ENCODE data around the gene KLF7. TPM values are rescaled to one million over a fixed set of nuclear protein-coding genes. Genes with fewer than 3 reads are reported as not detected.

The KLF7 gene
- total and polyA plus RNA-seq, 4 donors = 1.9 to 11.5 (median 4.5) TPM

DNA sequence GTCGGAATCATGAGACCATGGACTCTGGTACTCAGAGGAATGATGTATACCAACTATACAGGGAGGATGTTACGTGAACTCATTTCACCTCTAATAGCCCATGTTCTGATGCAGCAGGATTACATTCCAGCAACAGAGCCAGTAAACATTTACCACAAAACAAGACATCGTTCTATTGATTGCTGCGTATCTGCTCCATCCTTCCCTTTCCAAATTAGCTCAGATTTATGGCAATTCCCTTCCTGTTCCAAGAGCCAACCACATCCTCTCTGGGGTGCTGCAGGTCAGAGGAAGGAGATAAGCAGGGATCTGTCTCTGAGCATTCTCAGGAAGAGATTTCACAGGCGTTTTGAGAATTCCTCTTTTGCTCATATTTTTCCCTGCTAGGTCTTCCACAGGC, 98.3 kb downstream of the KLF7 start (continued):
- TF ChIP-seq, protein P1, sequence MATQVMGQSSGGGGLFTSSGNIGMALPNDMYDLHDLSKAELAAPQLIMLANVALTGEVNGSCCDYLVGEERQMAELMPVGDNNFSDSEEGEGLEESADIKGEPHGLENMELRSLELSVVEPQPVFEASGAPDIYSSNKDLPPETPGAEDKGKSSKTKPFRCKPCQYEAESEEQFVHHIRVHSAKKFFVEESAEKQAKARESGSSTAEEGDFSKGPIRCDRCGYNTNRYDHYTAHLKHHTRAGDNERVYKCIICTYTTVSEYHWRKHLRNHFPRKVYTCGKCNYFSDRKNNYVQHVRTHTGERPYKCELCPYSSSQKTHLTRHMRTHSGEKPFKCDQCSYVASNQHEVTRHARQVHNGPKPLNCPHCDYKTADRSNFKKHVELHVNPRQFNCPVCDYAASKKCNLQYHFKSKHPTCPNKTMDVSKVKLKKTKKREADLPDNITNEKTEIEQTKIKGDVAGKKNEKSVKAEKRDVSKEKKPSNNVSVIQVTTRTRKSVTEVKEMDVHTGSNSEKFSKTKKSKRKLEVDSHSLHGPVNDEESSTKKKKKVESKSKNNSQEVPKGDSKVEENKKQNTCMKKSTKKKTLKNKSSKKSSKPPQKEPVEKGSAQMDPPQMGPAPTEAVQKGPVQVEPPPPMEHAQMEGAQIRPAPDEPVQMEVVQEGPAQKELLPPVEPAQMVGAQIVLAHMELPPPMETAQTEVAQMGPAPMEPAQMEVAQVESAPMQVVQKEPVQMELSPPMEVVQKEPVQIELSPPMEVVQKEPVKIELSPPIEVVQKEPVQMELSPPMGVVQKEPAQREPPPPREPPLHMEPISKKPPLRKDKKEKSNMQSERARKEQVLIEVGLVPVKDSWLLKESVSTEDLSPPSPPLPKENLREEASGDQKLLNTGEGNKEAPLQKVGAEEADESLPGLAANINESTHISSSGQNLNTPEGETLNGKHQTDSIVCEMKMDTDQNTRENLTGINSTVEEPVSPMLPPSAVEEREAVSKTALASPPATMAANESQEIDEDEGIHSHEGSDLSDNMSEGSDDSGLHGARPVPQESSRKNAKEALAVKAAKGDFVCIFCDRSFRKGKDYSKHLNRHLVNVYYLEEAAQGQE (IDR thresholded peaks at IDR 0.05) = peak; percentile 16
- TF ChIP-seq HNF4G (IDR thresholded peaks at IDR 0.05) (no peak), FOXA1 (IDR thresholded peaks at IDR 0.05) (no peak), HNF4A (conservative IDR thresholded peaks at IDR 0.05) (no peak)
- TF ChIP-seq, protein P2, sequence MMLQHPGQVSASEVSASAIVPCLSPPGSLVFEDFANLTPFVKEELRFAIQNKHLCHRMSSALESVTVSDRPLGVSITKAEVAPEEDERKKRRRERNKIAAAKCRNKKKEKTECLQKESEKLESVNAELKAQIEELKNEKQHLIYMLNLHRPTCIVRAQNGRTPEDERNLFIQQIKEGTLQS (IDR thresholded peaks at IDR 0.05) = no peak
- TF ChIP-seq, protein P3, sequence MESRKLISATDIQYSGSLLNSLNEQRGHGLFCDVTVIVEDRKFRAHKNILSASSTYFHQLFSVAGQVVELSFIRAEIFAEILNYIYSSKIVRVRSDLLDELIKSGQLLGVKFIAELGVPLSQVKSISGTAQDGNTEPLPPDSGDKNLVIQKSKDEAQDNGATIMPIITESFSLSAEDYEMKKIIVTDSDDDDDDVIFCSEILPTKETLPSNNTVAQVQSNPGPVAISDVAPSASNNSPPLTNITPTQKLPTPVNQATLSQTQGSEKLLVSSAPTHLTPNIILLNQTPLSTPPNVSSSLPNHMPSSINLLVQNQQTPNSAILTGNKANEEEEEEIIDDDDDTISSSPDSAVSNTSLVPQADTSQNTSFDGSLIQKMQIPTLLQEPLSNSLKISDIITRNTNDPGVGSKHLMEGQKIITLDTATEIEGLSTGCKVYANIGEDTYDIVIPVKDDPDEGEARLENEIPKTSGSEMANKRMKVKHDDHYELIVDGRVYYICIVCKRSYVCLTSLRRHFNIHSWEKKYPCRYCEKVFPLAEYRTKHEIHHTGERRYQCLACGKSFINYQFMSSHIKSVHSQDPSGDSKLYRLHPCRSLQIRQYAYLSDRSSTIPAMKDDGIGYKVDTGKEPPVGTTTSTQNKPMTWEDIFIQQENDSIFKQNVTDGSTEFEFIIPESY (IDR thresholded peaks at IDR 0.05) = no peak

DNA sequence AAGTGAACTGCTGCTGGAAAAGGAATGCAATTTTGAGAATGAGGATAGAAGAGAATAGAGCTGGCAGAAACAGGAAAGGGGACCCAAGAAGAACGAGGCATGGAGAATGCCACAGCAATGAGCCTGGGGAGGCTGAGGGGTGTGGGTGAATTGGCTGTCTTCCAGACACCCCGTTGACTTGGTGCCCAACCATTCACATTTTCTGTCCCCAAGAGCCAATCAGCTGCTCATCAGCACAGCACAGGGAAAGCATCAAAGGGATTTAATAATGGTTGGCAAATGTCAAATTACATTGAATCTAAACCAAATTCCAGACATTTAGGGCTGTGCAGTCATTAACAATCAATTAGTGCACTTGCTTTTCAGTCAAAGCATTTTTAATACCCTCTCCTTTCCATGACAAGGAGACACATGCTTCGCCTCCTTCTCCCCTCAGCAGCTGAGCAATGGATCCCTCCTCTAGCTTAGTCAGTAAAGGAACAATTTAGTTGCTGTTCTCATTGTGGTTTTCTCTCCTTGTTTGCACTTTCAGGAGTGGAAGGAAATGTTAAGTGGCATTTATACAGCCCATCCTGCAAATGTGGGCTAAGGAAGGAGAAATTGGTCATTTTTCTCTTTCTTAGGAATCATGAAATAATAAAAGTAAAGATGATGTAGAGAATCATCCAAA, 98.8 kb downstream of the KLF7 start:
- no peaks in the 10 kb centered on the region for H3K9me3 ChIP-seq (ENCODE audit: control insufficient read depth in 4 of 4, low read length in 3 of 4)
- no peaks in the 10 kb centered on the region for H3K36me3 ChIP-seq (ENCODE audit: control insufficient read depth in 4 of 4, insufficient read depth in 3 of 4, low read depth in 1 of 4, low read length in 3 of 4)
- TF ChIP-seq FOXA2 (IDR thresholded peaks at IDR 0.05) (no peak), HNF4A (conservative IDR thresholded peaks at IDR 0.05) (no peak), SP1 (IDR thresholded peaks at IDR 0.05) (no peak), EGR1 (IDR thresholded peaks at IDR 0.05; ENCODE audit: low read depth in 2 of 2) (no peak), TAF1 (conservative IDR thresholded peaks at IDR 0.05) (no peak), NR2F2 (IDR thresholded peaks at IDR 0.05) (no peak), FOXA1 (IDR thresholded peaks at IDR 0.05) (no peak), HNF4G (IDR thresholded peaks at IDR 0.05) (no peak), GABPA (IDR thresholded peaks at IDR 0.05 in 1 of 2, conservative IDR thresholded peaks at IDR 0.05 in 1 of 2) (no peak), YY1 (IDR thresholded peaks at IDR 0.05) (no peak), RAD21 (IDR thresholded peaks at IDR 0.05) (no peak), RXRA (IDR thresholded peaks at IDR 0.05) (no peak), JUND (IDR thresholded peaks at IDR 0.05) (no peak)
- TF ChIP-seq, protein P4, sequence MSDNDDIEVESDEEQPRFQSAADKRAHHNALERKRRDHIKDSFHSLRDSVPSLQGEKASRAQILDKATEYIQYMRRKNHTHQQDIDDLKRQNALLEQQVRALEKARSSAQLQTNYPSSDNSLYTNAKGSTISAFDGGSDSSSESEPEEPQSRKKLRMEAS (IDR thresholded peaks at IDR 0.05) = no peak
- TF ChIP-seq, protein P2 (IDR thresholded peaks at IDR 0.05) = no peak
- TF ChIP-seq, protein P3 (IDR thresholded peaks at IDR 0.05) = no peak
- TF ChIP-seq, protein P5, sequence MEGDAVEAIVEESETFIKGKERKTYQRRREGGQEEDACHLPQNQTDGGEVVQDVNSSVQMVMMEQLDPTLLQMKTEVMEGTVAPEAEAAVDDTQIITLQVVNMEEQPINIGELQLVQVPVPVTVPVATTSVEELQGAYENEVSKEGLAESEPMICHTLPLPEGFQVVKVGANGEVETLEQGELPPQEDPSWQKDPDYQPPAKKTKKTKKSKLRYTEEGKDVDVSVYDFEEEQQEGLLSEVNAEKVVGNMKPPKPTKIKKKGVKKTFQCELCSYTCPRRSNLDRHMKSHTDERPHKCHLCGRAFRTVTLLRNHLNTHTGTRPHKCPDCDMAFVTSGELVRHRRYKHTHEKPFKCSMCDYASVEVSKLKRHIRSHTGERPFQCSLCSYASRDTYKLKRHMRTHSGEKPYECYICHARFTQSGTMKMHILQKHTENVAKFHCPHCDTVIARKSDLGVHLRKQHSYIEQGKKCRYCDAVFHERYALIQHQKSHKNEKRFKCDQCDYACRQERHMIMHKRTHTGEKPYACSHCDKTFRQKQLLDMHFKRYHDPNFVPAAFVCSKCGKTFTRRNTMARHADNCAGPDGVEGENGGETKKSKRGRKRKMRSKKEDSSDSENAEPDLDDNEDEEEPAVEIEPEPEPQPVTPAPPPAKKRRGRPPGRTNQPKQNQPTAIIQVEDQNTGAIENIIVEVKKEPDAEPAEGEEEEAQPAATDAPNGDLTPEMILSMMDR (IDR thresholded peaks at IDR 0.05; ENCODE audit: low read depth, low read length, missing input control) = no peak
- TF ChIP-seq, protein P1 (IDR thresholded peaks at IDR 0.05) = no peak
- 57% methylated on average over 3 of the region's 3 CpGs for WGBS
- H3K9ac ChIP-seq (ENCODE audit: low read depth in 1 of 2, low read length in 2 of 2) = no peak overlapping the region
- H3K4me3 ChIP-seq (ENCODE audit: low read depth in 1 of 3, low read length in 3 of 3) = no peak overlapping the region
- DNase-seq (ENCODE audit: low spot score) = no peak
- H3K4me1 ChIP-seq (ENCODE audit: control insufficient read depth in 4 of 4, insufficient read depth in 4 of 4, low read length in 3 of 4) = no peaks in the 10 kb centered on the region
- H3K27ac ChIP-seq (ENCODE audit: low read depth in 1 of 2, low read length in 2 of 2) = peak overlapping the region in 1 of 2 donors; percentile 47
- H3K27me3 ChIP-seq (ENCODE audit: control insufficient read depth in 4 of 4, insufficient read depth in 4 of 4, low read length in 3 of 4) = no peaks in the 10 kb centered on the region

All from liver (tissue), 9 donors.